Left kidney (tissue), 2 donors: ENCODE measurements around the gene SH3BP2. TPM values are rescaled to one million over a fixed set of nuclear protein-coding genes. Genes with fewer than 3 reads are reported as not detected.

ENCODE experiments used
- DNase-seq: peaks from one replicate; pipeline ENCODE4 v3.0.0-alpha.2; 2013
- polyA plus RNA-seq: library from polyadenylated mRNA; unstranded; fragments of 120-200 nt; gene quantifications from one replicate; pipeline ENCODE4 v1.2.1, GENCODE V29; 2013; ENCODE audit not compliant: insufficient read length

Gene SH3BP2
- polyA plus RNA-seq, 1 donor, result 34.4 TPM

GRCh38 chr4:2819244-2820215 is 26.6 kb downstream of the SH3BP2 start:
- DNase-seq, result no peak

DNA sequence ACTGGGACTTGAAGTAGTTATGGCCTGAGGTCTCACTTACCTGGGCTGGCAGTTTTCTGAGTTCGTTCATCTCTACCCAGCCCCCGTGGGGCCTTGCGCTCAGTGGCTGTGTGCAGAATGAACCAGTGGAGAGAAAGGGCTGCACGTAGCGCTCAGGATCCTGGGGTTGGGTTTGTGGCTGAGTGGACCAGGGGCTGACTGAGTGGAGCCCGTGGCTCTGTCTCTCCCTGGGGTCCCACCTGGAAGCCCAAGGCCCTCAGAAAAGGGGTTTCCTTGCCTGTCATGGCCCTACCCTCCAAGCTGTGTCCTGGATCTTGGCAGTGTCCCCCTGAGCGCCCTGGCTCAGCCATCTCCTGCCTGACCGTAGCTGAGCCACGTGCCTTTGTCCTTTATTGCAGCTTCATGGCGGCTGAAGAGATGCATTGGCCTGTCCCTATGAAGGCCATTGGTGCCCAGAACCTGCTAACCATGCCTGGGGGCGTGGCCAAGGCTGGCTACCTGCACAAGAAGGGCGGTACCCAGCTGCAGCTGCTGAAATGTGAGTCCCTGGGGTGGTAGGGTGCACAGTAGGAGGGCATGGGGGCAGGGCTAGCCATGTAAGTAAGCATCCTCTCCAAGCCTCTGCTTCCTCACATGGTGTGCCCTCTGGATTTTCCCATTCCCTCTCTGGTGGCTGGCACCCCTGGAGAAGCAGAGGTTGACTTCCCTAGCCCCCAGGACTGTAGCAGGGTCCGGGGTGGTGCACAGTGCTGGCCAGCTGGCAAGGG is 27.5 kb downstream of the SH3BP2 start:
- no peak for DNase-seq

DNA sequence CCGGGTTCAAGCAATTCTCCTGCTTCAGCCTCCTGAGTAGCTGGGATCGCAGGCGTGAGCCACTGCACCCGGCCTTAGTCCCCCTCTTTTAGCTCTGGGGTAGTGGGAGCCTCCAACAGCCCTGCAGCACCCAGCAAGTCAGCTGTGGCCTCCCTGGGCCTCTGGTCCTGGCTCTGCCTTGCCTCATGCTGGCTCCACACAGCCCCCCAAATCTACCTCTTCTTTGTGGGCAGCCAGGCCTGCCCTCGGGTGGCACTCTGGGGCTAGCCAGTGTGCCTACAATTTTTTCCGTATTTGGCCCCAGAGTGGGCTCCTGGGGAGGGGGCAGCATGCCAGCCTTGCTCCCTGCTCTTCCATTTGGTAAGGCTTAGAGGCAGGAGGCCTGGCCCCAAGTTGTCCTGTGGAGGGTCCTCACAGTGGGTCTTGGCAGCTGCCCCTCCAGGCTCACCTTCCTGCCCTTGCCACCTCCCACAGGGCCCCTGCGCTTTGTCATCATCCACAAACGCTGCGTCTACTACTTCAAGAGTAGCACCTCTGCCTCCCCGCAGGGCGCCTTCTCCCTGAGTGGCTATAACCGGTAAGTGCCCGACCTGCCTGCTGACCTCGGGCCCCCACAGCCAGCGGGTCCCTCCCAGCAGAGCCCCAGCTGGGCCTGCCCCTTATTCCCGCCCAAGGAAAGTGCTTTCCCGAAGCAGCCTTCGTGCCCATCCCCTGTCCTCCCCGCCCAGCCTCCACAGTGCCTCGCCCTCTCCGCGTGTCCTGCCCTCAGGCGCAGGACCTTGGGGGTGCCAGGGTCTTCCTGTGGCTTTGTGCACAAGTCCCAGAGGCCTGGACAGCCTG is 29.8 kb downstream of the SH3BP2 start:
- no peak for DNase-seq

- no peak for DNase-seq
These were observed 30.4 kb downstream of the SH3BP2 start for GRCh38 chr4:2823301-2823670.

- no peak for DNase-seq
These were observed 30.9 kb downstream of the SH3BP2 start for GRCh38 chr4:2823671-2824328.

GRCh38 chr4:2824329-2824835 is 31.5 kb downstream of the SH3BP2 start:
- no peak for DNase-seq

DNA sequence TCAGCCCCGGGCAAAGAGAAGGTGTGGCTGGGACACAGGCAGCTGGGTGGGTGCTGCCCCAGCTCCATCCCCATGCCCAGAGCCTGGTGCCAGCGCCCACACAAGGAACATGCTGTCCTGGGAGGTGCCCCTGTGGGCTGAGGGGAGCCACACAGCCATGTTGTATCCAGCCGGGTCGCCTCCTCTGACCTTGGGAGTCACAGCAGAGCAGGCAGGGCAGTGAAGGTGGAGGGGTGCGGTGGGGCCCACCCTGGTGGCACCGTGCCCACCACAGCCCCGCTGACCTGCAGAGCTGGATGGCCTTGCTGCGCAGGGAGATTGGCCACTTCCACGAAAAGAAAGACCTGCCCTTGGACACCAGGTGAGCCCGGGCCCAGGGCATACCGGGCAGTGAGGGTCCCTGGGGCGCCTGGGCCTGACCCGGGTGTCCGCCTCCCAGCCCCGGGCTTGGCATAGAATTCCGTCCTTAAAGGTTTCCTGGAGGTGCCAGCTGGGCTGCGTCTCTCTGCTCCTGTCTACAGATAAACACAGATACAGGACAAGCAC is 32.0 kb downstream of the SH3BP2 start:
- DNase-seq, result no peak

- DNase-seq, result no peak
These were observed 32.9 kb downstream of the SH3BP2 start for GRCh38 chr4:2825740-2826139.

- DNase-seq, result no peak
These were observed 34.4 kb downstream of the SH3BP2 start for GRCh38 chr4:2827071-2827873.

DNA sequence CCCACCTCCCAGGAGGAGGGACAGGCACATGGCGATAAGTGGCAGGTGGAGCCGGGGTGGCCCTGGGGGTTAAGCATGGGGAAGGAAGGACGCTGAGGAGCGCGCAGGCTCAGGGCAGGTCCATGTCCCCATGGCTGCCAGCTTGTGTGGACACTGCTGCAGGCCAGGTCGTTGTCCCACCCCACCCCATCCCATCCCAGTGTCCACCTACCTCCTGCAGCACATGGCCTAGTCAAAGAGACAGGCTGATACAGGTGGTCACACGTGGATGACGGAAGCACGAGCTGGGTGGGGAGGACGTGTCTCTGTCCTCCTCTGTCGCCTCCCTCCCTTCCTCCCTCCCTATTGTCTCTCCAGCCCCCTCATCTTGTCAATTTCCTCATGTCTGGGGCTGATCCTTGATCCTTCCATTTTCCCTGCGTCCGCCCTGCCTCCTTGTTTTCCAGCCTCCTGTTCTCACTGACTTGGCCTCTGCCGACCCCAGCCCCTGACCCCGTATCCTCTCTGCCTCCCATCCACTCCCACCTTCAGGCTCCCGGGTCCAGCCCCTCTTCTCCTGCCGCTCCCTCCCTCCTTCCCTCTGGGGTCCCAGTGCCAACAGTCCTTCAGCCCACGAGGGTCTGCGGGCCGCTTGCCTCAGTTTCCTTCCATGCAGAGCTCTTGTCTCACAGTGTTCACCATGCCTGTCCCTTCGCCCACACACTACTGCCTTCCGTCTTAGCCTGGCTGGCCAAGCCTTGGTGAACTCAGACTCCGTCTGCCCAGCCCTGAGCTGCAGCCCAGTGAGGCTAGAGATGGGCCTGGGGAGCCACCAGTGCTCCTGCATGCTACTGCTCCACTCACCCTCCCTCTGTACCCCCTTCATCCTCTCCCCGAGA is 35.2 kb downstream of the SH3BP2 start:
- no peak for DNase-seq

DNA sequence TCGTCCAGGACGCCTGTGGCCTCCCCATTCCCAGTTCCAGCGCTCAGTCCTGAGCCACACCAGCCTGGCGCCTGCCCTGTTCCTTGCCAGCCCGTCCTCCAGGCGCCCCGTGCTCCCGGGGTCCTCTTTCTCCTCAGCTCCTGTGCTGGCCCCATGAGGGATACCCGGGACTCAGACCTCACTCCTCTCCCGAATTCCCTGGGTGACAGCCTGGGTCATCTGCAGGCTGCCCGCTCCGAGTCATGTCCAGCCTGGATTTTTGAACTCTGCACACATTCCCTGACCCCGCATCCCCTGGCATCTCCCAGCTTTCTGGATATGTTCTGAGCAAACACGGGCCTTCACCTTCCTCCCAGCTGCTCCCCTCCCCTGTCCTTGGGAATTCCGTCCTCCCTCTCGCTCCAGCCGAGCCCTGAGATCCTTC is 35.9 kb downstream of the SH3BP2 start:
- DNase-seq, result no peak

GRCh38 chr4:2829321-2829932 is 36.5 kb downstream of the SH3BP2 start:
- no peak for DNase-seq

- DNase-seq, result no peak
These were observed 37.1 kb downstream of the SH3BP2 start for GRCh38 chr4:2829933-2830451.

DNA sequence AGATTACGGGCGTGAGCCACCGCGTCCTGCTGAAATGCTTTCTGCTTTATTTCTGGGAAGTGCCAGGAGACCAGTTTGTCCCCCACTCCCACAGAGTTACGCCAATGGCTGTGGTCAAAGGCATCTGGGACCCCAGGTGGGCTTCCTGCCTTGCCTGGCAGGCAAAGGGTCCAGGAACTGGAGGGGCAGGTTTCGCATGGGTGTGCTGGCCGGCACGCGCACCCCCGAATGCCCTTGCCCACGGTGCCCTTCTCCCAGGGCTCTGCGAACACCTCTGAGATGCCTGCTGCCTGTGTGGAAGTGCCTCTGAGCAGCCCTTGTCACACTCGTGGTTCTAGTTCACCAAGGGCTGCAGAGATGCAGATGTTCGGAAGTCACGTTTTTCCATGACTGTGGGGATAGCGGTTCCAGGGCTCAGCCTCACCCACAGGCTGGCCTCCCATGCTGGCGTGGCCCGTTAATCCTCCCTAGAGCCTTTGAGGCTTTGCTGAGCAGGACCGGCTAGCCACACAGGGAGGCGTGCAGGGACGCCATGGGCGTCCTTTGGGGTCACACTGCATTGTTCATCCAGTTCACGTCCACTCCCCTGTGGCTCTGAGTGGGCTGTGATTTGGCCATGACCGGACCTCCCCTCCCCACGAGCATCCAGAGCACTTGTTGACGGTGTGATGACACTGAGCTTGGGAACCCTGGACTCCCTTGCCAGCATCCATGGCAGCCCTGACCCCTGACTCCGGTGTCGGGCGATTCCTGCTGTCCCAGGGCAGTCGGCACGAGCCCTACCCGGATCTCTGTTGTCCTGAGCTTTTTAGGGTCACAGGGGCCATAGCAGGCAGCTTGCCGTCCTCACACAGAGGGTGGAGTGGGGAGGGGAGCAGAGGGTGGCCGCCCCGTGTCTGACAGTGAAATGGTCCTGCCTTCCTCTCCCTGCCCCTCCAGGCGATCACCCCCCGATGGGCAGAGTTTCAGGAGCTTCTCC is 38.0 kb downstream of the SH3BP2 start:
- DNase-seq, result no peak

DNA sequence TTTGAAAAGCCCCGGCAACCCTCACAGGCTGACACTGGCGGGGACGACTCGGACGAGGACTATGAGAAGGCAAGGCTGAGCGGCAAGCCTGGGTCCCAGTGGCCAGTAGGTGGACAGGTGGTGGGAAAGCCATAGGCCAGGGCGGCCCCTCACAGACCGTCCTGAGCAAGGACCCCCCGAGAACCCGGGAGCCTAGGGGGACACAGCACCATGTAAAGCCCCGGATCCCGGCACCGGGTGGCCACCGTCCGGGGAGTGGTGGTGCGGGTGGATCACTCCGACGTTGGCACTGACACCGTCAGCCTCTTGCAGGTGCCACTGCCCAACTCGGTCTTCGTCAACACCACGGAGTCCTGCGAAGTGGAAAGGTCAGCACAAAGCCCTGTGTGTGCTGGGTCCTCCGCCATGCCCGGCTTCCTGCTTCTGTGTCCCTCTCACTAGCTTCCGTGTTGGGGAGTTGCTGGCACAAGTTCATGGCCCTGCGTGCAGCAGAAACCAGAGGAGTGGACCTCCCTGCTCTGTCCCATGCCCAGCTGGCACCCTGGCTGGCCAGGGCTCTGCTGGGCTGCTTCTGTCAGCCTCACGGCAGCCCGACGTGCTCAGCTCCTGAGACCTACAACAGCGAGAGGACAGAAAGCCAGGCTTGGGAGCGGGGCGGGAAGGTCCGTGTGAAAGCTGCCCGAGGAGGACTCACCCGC is 38.9 kb downstream of the SH3BP2 start:
- DNase-seq, result no peak

GRCh38 chr4:2832309-2832980 is 39.6 kb downstream of the SH3BP2 start:
- no peak for DNase-seq
